K562 (cell line): ENCODE results near the gene TTC31. TPM values are rescaled to one million over a fixed set of nuclear protein-coding genes. Genes with fewer than 3 reads are reported as not detected.

Experiments used
- DMBX1 ChIP-seq: fragments of 250-450 bp; sonication (Bioruptor Pico); IDR thresholded peaks from 2 replicates; pipeline ENCODE4 v1.8.0; 2022; ENCODE audit warnings: inconsistent platforms, mild to moderate bottlenecking, moderate library complexity, borderline replicate concordance
- ELF2 ChIP-seq: fragments of 250-450 bp; sonication (Bioruptor Pico); IDR thresholded peaks from 2 replicates; pipeline ENCODE4 v1.5.0; 2021; ENCODE audit warnings: mild to moderate bottlenecking
- ESRRA ChIP-seq: fragments of 450-650 bp; IDR thresholded peaks from 2 replicates; pipeline ENCODE4 v1.6.1; 2014; ENCODE audit warnings: low read depth, mild to moderate bottlenecking, moderate library complexity, borderline replicate concordance
- KDM5B ChIP-seq: fragments of 200-600 bp; sonication (generic); IDR thresholded peaks from 2 replicates; pipeline ENCODE4 v1.6.1; 2012; ENCODE audit warnings: low read depth, mild to moderate bottlenecking, moderate library complexity, low read length, control low read depth, inconsistent platforms; ENCODE audit not compliant: insufficient replicate concordance
- MAZ ChIP-seq, 2 experiments: fragments of 450-650 bp in 1 of 2; sonication (generic) in 1 of 2; formaldehyde crosslinking; IDR thresholded peaks in 1 of 2; conservative IDR thresholded peaks in 1 of 2; 2 replicates each; pipeline versions ENCODE4 v1.4.0 to v1.5.0; 2020; ENCODE audit warnings: mild to moderate bottlenecking in 1 of 2, missing genetic modification reagents in 1 of 2
- MCM3 ChIP-seq: fragments of 450-650 bp; IDR thresholded peaks from 2 replicates; pipeline ENCODE4 v1.6.1; 2016
- NEUROD1 ChIP-seq: fragments of 150-350 bp; IDR thresholded peaks from 2 replicates; pipeline ENCODE4 v1.6.1; 2014; ENCODE audit warnings: borderline replicate concordance, low read length, low read depth; ENCODE audit not compliant: partially characterized antibody
- PHF21A ChIP-seq: fragments of 450-650 bp; IDR thresholded peaks from 2 replicates; pipeline ENCODE4 v1.6.1; 2017; ENCODE audit warnings: low read depth, borderline replicate concordance
- POLR2H ChIP-seq: IDR thresholded peaks from 2 replicates; pipeline ENCODE4 v1.6.1; 2016; ENCODE audit warnings: missing genetic modification characterization, low read depth, mild to moderate bottlenecking, control low read depth, missing compliant biosample characterization, moderate library complexity
- POLR3A ChIP-seq: IDR thresholded peaks from 2 replicates; pipeline ENCODE4 v1.6.1; 2011; ENCODE audit warnings: borderline replicate concordance, mild to moderate bottlenecking, moderate library complexity; ENCODE audit not compliant: insufficient read length, insufficient read depth; ENCODE audit errors: extremely low read depth
- TBP ChIP-seq: optimal IDR thresholded peaks from 2 replicates; pipeline ENCODE3; 2011; ENCODE audit warnings: low read depth, low read length, improper control_type of control experiment
- TEAD1 ChIP-seq, 2 experiments: fragments of 450-650 bp in 1 of 2; sonication (generic) in 1 of 2; formaldehyde crosslinking; IDR thresholded peaks; 2 replicates each; pipeline versions ENCODE4 v1.4.0 to v1.8.0; 2020 to 2022; ENCODE audit warnings: mild to moderate bottlenecking in 2 of 2, missing genetic modification reagents in 1 of 2
- ZBTB12 ChIP-seq: fragments of 250-450 bp; sonication (Bioruptor Pico); IDR thresholded peaks from 2 replicates; pipeline ENCODE4 v1.4.0; 2020
- ZC3H8 ChIP-seq: fragments of 450-650 bp; IDR thresholded peaks from 2 replicates; pipeline ENCODE4 v1.6.1; 2017
- ZEB2 ChIP-seq: fragments of 450-650 bp; IDR thresholded peaks from 2 replicates; pipeline ENCODE4 v1.6.1; 2016
- ZNF507 ChIP-seq: conservative IDR thresholded peaks from 2 replicates; pipeline ENCODE4 v1.6.1; 2017; ENCODE audit warnings: missing genetic modification characterization, missing compliant biosample characterization
- ZNF699 ChIP-seq: fragments of 250-450 bp; sonication (Bioruptor Pico); IDR thresholded peaks from 2 replicates; pipeline ENCODE4 v1.8.0; 2021; ENCODE audit warnings: mild to moderate bottlenecking, moderate library complexity; ENCODE audit not compliant: insufficient replicate concordance
- polyA plus RNA-seq, 8 experiments: library from polyadenylated mRNA; depleted of rRNA in 4 of 8; stranded (reverse) in 5 of 8; unstranded in 3 of 8; fragments of >200 nt; fragmentation: Nextera tagmentation in 2 of 8; fragmentation: Illumina TruSeq in 1 of 8; extraction: Ambion mirVana in 2 of 8; extraction: Trizol in 1 of 8; gene quantifications; 2 replicates each; pipeline versions ENCODE4 v1.2.1 to v1.2.3, GENCODE V29; 2011 to 2014; ENCODE audit warnings: inconsistent platforms in 1 of 8, missing spikeins in 1 of 8
- total RNA-seq, 7 experiments: library from RNA; depleted of rRNA in 6 of 7; stranded (reverse); fragments of >200 nt in 6 of 7; fragmentation: Illumina TruSeq in 2 of 7; extraction: Trizol in 2 of 7; gene quantifications; 2 replicates each; pipeline versions ENCODE4 v1.2.1 to v1.2.3, GENCODE V29; 2011 to 2021; ENCODE audit warnings: low replicate concordance in 1 of 7
- TF ChIP-seq, protein P1 (sequence below): sonication (generic); formaldehyde crosslinking; IDR thresholded peaks from 2 replicates; pipeline ENCODE4 v1.9.0; 2022; ENCODE audit warnings: mild to moderate bottlenecking, missing genetic modification reagents
- TF ChIP-seq, protein P2 (sequence below): fragments of 150-350 bp; conservative IDR thresholded peaks from 2 replicates; pipeline ENCODE4 v1.6.1; 2014; ENCODE audit warnings: low read length
- TF ChIP-seq, protein P3 (sequence below): fragments of 250-450 bp; sonication (Bioruptor Pico); IDR thresholded peaks from 2 replicates; pipeline ENCODE4 v1.5.0; 2021; ENCODE audit warnings: mild to moderate bottlenecking, moderate library complexity

TTC31 gene
- total and polyA plus RNA-seq, 9 of the 15 experiments (the other 6 are each of a cell fraction or from before 2014, with no cell fraction given) = 4.7 to 30.5 (median 15.9) TPM

DNA sequence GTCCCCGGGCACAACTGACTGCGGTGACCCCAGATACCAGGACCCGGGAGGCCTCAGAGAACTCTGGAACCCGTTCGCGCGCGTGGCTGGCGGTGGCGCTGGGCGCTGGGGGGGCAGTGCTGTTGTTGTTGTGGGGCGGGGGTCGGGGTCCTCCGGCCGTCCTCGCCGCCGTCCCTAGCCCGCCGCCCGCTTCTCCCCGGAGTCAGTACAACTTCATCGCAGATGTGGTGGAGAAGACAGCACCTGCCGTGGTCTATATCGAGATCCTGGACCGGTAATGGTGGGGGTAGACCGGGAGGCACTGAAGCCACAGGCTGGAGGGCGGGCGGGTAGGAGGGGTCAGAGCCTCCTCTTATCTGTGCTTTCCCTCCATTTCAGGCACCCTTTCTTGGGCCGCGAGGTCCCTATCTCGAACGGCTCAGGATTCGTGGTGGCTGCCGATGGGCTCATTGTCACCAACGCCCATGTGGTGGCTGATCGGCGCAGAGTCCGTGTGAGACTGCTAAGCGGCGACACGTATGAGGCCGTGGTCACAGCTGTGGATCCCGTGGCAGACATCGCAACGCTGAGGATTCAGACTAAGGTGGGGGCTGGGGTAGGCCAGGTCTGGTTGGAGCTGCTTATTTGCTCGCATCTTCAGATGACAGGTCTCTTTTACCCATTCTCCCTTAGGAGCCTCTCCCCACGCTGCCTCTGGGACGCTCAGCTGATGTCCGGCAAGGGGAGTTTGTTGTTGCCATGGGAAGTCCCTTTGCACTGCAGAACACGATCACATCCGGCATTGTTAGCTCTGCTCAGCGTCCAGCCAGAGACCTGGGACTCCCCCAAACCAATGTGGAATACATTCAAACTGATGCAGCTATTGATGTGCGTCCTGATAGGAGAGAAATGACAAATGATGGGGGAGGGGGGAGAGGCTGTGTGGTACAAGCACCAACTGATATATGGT is 47.6 kb downstream of the TTC31 start (continued):
- TF ChIP-seq ZNF507 (tag) (no peak), DMBX1 (CRISPR knock-in tag) (no peak; the same call in 1 of the 2 replicates), ZBTB12 (CRISPR knock-in tag) (no peak), MCM3 (no peak), ZEB2 (no peak), TBP (peak; percentile 62), ELF2 (CRISPR knock-in tag) (no peak), ESRRA (no peak; the same call in 1 of the 2 replicates), PHF21A (no peak), TEAD1 (CRISPR knock-in tag; IDR thresholded peaks at IDR 0.05) (no peak), KDM5B (peak; percentile 46), MAZ (CRISPR knock-in tag; conservative IDR thresholded peaks at IDR 0.05 in 1 of 2, IDR thresholded peaks at IDR 0.05 in 1 of 2) (peak; percentile 20 to 77; a peak in 3 of 4 replicates), POLR2H (no peak; the same call in 1 of the 2 replicates), ZNF699 (no peak), POLR3A (no peak), NEUROD1 (peak; percentile 47), ZC3H8 (no peak)
- TF ChIP-seq, protein P1, sequence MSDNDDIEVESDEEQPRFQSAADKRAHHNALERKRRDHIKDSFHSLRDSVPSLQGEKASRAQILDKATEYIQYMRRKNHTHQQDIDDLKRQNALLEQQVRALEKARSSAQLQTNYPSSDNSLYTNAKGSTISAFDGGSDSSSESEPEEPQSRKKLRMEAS (CRISPR knock-in tag) = peak; percentile 92
- TF ChIP-seq, protein P2, sequence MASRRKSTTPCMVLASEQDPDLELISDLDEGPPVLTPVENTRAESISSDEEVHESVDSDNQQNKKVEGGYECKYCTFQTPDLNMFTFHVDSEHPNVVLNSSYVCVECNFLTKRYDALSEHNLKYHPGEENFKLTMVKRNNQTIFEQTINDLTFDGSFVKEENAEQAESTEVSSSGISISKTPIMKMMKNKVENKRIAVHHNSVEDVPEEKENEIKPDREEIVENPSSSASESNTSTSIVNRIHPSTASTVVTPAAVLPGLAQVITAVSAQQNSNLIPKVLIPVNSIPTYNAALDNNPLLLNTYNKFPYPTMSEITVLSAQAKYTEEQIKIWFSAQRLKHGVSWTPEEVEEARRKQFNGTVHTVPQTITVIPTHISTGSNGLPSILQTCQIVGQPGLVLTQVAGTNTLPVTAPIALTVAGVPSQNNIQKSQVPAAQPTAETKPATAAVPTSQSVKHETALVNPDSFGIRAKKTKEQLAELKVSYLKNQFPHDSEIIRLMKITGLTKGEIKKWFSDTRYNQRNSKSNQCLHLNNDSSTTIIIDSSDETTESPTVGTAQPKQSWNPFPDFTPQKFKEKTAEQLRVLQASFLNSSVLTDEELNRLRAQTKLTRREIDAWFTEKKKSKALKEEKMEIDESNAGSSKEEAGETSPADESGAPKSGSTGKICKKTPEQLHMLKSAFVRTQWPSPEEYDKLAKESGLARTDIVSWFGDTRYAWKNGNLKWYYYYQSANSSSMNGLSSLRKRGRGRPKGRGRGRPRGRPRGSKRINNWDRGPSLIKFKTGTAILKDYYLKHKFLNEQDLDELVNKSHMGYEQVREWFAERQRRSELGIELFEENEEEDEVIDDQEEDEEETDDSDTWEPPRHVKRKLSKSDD = no peak
- TF ChIP-seq, protein P3, sequence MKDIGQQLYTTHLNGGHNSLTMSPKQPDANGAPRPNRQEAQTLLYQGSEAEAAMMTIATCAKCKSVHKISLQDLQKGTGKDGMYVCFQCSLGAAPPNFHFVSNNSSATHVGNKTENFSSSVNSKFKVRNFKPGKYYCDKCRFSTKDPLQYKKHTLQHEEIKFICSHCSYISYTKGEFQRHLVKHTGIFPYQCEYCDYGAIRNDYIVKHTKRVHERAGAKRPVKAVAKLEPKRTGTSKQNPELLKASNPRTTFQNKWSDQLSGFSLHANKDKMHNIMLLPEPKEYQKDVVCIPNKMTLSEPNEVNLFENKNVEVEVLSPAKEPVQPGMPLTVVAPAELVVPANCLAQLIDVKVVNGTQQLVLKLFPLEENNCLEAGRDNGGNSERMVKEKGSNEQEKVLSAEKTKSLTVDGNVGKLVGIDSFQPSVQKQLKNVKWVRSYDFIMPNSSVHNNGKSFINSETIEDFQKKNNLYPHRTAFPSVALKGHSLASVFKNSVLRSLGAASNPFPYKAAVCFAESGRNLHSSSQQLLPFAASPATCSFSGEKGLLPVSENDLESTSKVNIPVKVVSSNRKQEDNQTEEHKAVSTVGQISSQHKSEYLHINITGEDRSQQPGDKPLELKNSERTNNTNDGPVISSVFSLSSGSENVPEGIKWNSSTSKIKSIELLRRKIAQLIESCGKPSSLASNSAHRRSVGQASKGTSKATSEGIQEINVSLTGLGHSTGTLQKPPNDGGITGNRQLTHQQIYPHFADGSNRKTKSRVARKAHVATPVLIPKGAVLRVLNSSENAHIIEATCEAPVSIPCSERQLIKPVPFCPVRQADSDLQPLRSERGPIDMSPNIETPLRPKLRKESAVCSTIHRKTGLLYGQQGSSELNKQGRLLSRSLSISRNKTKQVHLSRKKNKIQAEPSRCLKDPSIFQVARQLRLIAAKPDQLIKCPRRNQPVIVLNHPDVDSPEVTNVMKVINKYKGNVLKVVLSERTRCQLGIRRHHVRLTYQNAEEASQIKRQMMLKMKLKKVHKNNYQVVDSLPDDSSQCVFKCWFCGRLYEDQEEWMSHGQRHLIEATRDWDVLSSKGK = no peak
